MM.1S (cell line): Measurements from ENCODE around the gene LRRC26.

Experiments used
- DNase-seq: peaks from one replicate; pipeline ENCODE4 v3.0.0-alpha.2; 2015
- H2AFZ ChIP-seq: fragments of 300-600 bp; sonication (generic); 2 replicates; pipeline ENCODE4 v1.6.0; 2016; ENCODE audit warnings: antibody characterized with exemption, low read length
- H3F3A ChIP-seq: fragments of 300-600 bp; sonication (generic); 2 replicates; pipeline ENCODE4 v1.6.1; 2016; ENCODE audit warnings: mild to moderate bottlenecking, antibody characterized with exemption, low read length, moderate library complexity, mixed read lengths; ENCODE audit not compliant: insufficient read depth
- H3K27ac ChIP-seq: fragments of 300-600 bp; sonication (generic); 2 replicates; pipeline ENCODE4 v1.5.1; 2016; ENCODE audit warnings: mild to moderate bottlenecking, low read length
- H3K27me3 ChIP-seq: fragments of 300-600 bp; sonication (generic); replicated peaks from 2 replicates; pipeline ENCODE4 v1.6.0; 2016; ENCODE audit warnings: low read length; ENCODE audit not compliant: insufficient read depth
- H3K36me3 ChIP-seq: fragments of 300-600 bp; sonication (generic); replicated peaks from 2 replicates; pipeline ENCODE4 v1.6.1; 2016; ENCODE audit warnings: mild to moderate bottlenecking, low read length, mixed read lengths; ENCODE audit not compliant: insufficient read depth
- H3K4me1 ChIP-seq: fragments of 300-600 bp; sonication (generic); 2 replicates; pipeline ENCODE4 v1.6.1; 2016; ENCODE audit warnings: low read length, mixed read lengths
- H3K4me2 ChIP-seq: fragments of 300-600 bp; sonication (generic); 2 replicates; pipeline ENCODE4 v1.6.0; 2016; ENCODE audit warnings: low read depth, low read length
- H3K4me3 ChIP-seq: fragments of 300-600 bp; sonication (generic); 2 replicates; pipeline ENCODE4 v1.5.1; 2016; ENCODE audit warnings: low read length, mixed read lengths
- H3K79me2 ChIP-seq: fragments of 300-600 bp; sonication (generic); 2 replicates; pipeline ENCODE4 v1.6.1; 2016; ENCODE audit warnings: mixed run types, low read length, mixed read lengths
- H3K9ac ChIP-seq: fragments of 300-600 bp; sonication (generic); 2 replicates; pipeline ENCODE4 v1.6.1; 2016; ENCODE audit warnings: low read length, mixed read lengths
- H3K9me2 ChIP-seq: fragments of 300-600 bp; sonication (generic); replicated peaks from 2 replicates; pipeline ENCODE4 v1.6.1; 2016; ENCODE audit warnings: mild to moderate bottlenecking, low read length, mixed read lengths; ENCODE audit not compliant: insufficient read depth
- H3K9me3 ChIP-seq: fragments of 300-600 bp; sonication (generic); replicated peaks from 2 replicates; pipeline ENCODE4 v1.6.1; 2016; ENCODE audit warnings: mild to moderate bottlenecking, low read length, mixed read lengths; ENCODE audit not compliant: insufficient read depth
- H4K20me1 ChIP-seq: fragments of 300-600 bp; sonication (generic); 2 replicates; pipeline ENCODE4 v1.6.1; 2016; ENCODE audit warnings: mild to moderate bottlenecking, low read length, moderate library complexity, mixed read lengths; ENCODE audit not compliant: insufficient read depth
- CTCF ChIP-seq: fragments of 300-600 bp; sonication (generic); IDR thresholded peaks from 2 replicates; pipeline ENCODE4 v1.5.1; 2016; ENCODE audit warnings: antibody characterized with exemption, low read length, mixed read lengths
- EZH2 ChIP-seq: fragments of 300-600 bp; sonication (generic); optimal IDR thresholded peaks from 2 replicates; pipeline ENCODE3; 2017; ENCODE audit warnings: low read depth, mild to moderate bottlenecking, antibody characterized with exemption, low read length, mixed read lengths
- EZH2phosphoT487 ChIP-seq: fragments of 300-600 bp; sonication (generic); IDR thresholded peaks from 2 replicates; pipeline ENCODE4 v1.6.1; 2018; ENCODE audit warnings: antibody characterized with exemption, low read length

The LRRC26 gene

GRCh38 chr9:137138722-137139467 lies 31.0 kb downstream of the LRRC26 start, which contains the start of gene GRIN1:
Gene GRIN1 (plus strand): TSS chr9:137139154. CDS start chr9:137139487, 333 bp downstream.
- H3K9me2 ChIP-seq = no peaks in the 10 kb centered on the region
- H3K36me3 ChIP-seq = no peaks in the 10 kb centered on the region
- no peak within 1 kb of the TSS for H3K4me3 ChIP-seq
- no peaks in the 10 kb centered on the region for H4K20me1 ChIP-seq
- H2AFZ ChIP-seq = no peak within 1 kb of the TSS
- no peaks in the 10 kb centered on the region for H3K4me1 ChIP-seq
- H3K9me3 ChIP-seq = no peaks in the 10 kb centered on the region
- no peak within 1 kb of the TSS for H3K4me2 ChIP-seq
- H3K27ac ChIP-seq = no peak within 1 kb of the TSS
- H3F3A ChIP-seq = no peaks in the 10 kb centered on the region
- H3K27me3 ChIP-seq = peaks cover 88% of the 10 kb centered on the region
- no peak within 1 kb of the TSS for H3K9ac ChIP-seq
- DNase-seq = no peak
- H3K79me2 ChIP-seq = no peaks in the 10 kb centered on the region
- no peak for TF ChIP-seq EZH2
- TF ChIP-seq CTCF = no peak
- TF ChIP-seq EZH2phosphoT487 = no peak

DNA sequence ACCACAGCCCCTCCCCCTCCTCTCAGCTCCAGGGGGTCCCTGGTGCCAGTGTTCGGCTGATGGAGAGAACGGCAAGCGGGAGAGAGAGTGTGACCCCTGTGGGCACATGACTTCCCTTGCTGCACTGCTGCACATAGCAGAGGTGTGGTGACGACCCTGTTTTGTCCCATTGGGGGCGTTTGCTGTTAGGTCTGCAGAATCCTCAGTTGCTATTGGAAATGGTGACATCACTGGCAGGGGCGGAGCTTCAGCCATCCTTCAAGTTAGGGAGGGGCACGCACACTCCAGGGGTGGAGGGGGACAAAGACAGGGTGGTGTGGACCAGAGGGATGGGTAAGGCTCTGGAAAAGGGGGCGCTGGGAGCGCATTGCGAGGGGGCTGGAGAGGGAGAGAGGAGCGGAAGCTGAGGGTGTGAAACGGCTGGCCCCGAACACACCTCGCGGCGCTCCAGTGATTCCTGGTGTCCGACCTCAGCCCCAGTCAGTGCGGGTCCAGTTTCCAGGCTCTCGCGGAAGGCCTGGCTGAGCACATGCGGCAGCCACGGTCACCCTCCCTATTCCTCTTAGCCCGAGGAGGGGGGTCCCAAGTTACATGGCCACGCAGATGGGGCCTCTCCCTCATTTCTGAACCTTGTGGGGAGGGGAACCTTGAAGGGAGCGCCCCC lies 31.7 kb downstream of the LRRC26 start:
- no peak overlapping the region for H3K9ac ChIP-seq
- TF ChIP-seq EZH2phosphoT487 (no peak), EZH2 (no peak), CTCF (no peak)
- no peaks in the 10 kb centered on the region for H3K9me3 ChIP-seq
- no peak overlapping the region for H3K4me2 ChIP-seq
- H4K20me1 ChIP-seq = no peaks in the 10 kb centered on the region
- no peaks in the 10 kb centered on the region for H3K9me2 ChIP-seq
- H3K27ac ChIP-seq = no peak overlapping the region
- H3K79me2 ChIP-seq = no peaks in the 10 kb centered on the region
- no peak overlapping the region for H2AFZ ChIP-seq
- peaks cover 88% of the 10 kb centered on the region for H3K27me3 ChIP-seq
- H3K4me3 ChIP-seq = no peak overlapping the region
- no peaks in the 10 kb centered on the region for H3K36me3 ChIP-seq
- no peak for DNase-seq
- H3F3A ChIP-seq = no peaks in the 10 kb centered on the region
- H3K4me1 ChIP-seq = no peaks in the 10 kb centered on the region

- Histone ChIP-seq H3K4me3 (no peak overlapping the region), H4K20me1 (no peaks in the 10 kb centered on the region), H3K27me3 (peaks cover 86% of the 10 kb centered on the region), H3K27ac (no peak overlapping the region), H3K9me3 (no peaks in the 10 kb centered on the region), H3K36me3 (no peaks in the 10 kb centered on the region), H3F3A (no peaks in the 10 kb centered on the region), H3K9ac (no peak overlapping the region), H3K4me1 (no peaks in the 10 kb centered on the region), H3K9me2 (no peaks in the 10 kb centered on the region), H3K4me2 (no peak overlapping the region), H3K79me2 (no peaks in the 10 kb centered on the region), H2AFZ (no peak overlapping the region)
- TF ChIP-seq CTCF (no peak), EZH2 (no peak), EZH2phosphoT487 (no peak)
- DNase-seq = no peak
These were observed 32.8 kb downstream of the LRRC26 start for GRCh38 chr9:137136881-137137607.
